Stimulated activated CD8-positive, alpha-beta memory T cell treated with anti-CD3 and anti-CD28 coated beads, Interleukin-2, amount 100 ng/mL, for 1 hour (primary cell): ENCODE results near the gene ZFYVE1.
"Not testable (repeated sequence)": the region's sequence is repeated elsewhere in the genome, so short reads cannot be mapped to it uniquely, and the experiment has no call there.

Experiments used
- DNase-seq, 2 donors: peaks; one replicate each; pipeline ENCODE4 v3.0.0-alpha.2; 2020; ENCODE audit warnings: low read depth in 2 of 2

Gene ZFYVE1, protein sequence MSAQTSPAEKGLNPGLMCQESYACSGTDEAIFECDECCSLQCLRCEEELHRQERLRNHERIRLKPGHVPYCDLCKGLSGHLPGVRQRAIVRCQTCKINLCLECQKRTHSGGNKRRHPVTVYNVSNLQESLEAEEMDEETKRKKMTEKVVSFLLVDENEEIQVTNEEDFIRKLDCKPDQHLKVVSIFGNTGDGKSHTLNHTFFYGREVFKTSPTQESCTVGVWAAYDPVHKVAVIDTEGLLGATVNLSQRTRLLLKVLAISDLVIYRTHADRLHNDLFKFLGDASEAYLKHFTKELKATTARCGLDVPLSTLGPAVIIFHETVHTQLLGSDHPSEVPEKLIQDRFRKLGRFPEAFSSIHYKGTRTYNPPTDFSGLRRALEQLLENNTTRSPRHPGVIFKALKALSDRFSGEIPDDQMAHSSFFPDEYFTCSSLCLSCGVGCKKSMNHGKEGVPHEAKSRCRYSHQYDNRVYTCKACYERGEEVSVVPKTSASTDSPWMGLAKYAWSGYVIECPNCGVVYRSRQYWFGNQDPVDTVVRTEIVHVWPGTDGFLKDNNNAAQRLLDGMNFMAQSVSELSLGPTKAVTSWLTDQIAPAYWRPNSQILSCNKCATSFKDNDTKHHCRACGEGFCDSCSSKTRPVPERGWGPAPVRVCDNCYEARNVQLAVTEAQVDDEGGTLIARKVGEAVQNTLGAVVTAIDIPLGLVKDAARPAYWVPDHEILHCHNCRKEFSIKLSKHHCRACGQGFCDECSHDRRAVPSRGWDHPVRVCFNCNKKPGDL

DNA sequence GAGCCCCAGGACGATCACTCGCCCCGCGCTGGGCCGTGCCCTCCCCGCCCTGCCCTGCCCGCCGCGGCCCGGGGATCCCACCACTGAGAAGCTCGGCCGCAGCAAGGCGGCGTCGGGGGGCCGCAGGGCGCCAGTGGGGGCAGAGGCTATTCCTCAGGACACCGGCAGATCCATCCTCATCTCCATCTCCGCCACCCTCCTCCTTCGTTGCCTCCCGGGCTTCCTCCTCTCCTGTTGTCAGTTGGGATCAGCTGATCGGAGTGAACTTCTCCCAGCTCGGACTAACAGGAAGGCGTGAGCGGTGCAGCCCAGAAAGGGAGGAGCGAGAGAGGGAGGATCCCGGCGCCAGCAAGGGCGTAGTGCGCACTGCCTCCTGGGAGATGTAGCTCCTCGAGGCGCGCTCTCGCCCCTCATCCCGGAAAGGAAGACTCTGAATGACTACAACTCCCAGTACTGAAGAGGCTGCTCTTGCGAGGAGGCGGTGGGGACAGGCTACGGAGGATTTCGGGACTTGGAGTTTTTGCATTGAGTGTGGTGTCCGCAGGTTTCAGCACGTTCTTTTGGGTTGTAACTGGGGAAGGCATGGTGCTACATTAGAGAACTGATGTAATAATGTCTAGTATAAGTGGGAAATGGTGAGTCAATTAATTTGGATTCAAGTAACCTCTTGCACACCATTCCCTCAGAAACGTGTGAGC lies at the start of gene ZFYVE1:
ZFYVE1 (minus strand) TSS at position 262 of the 698 bp plus-strand sequence. CDS start 2,598 bp downstream, outside the sequence.
- DNase-seq, result peak; percentile 72 to 80

GRCh38 chr14:73069585-73069984 lies 42.7 kb upstream of the ZFYVE1 start:
- no peak for DNase-seq

DNA sequence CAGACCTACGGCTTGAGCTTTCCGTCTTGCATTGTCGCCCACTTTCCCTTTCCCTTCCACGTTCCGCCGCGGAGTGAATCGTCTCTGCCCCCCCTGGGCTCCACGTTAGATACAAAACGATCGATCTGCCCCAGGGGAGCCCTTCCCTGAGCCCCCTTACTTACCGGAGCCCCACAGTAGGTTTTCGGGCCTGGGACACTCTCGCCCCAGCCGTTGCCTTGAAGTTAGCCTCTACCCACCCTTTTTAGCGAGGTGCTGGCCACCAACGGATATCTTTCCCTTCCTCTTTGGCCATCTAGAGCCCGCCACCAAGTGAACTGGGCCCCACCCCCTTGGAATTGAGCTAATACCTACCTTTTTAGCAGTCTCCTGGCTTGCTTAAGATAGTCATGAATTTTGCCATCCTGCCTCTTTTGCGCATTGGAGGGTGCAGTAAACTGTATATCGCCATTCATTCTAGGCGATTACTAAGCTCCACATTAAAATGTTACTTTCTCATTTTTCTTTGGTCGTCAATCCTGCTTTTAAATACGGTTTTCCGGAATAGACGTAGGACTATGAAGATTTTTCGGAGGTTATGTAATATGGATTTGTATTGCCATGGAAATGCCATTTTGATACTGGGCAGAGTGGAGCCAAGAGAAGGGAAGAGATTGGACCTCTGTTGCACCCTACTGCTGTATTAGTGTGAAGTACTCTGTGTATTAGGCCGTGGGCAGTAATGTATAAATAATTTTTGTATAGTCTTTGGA lies 32.2 kb upstream of the ZFYVE1 start:
- DNase-seq, result no peak

GRCh38 chr14:73058224-73058921 lies 31.5 kb upstream of the ZFYVE1 start, which contains the start of gene RBM25:
Gene RBM25 (plus strand): TSS chr14:73058534. CDS start chr14:73071642, 13,108 bp downstream.
- DNase-seq, result peak; percentile 85 to 87

DNA sequence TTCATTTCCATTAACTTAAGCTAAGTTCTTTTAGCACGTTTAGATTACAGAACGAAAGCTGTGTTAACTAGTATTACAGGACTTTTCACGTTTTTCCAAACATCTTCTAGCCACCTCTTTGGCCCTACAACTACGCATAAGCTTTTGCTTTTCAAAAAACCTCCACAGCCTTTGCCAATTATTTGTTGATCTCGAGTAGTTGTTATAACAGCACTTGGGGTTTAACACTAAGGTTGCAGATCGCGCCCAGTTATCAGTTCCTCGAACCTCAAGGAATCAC lies 31.0 kb upstream of the ZFYVE1 start:
- DNase-seq, result no peak

GRCh38 chr14:73055251-73055650 lies 28.3 kb upstream of the ZFYVE1 start:
- no peak for DNase-seq

- no peak for DNase-seq
Measured at GRCh38 chr14:73049428-73049827, 22.5 kb upstream of the ZFYVE1 start.

DNA sequence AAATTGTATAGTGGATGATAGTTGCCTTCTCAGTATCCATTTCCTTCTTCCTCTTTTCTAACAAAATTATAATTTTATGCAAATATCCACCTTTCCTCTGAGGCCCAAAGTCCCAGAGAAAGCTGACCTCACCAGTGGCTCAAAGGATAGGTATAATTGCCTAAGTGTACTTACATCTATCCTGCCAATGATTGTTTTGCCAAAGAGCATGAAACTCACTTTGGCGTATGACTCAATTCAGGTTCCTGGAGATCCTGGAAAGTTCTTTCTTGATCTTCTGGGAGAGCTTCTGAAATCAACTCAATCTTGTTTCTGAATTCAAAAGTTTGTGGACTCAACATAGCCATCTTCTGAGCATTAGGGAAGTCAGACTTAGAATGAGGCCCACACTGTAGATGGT lies 20.9 kb upstream of the ZFYVE1 start:
- no peak for DNase-seq

GRCh38 chr14:73036706-73037450 lies 10.0 kb upstream of the ZFYVE1 start:
- DNase-seq, result not testable (repeated sequence)

DNA sequence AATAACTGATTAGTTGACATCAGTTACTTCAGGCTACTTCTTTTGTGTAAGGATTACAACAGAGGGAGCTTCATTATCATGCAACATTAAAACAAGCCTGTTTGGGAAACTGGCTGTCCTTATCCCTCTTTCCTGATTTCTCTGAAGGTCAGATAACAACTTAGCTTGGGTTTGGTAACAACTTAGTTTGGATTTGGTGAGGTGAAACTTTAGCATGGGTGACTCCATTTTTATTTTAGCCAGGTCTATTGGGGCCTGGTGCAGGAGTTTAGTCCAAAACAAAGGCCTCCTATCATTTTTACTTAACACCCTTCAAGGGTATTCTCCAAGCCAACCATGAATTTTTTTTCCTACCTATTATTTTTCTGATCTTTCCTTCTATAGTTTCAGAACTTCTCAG lies 1.1 kb upstream of the ZFYVE1 start:
- DNase-seq, result no peak

DNA sequence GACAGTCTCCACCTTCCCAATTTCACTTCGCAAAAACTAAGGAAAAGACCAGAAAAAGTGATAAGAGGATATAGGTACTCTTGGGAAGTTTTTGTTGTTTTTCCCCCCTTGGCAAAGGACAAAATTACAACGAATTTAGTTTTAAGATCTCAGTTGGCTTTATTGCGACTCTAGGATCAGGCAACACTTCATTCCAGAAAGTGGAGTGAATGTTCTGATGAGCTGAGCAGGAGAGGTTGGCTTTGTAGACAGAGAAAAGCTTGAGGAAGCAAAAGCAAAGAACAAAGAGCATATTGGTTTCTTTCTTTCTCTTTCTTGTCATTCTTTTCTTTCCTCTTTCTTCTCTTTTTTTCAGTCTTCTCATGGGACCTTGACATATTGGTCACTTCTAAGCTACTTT lies 640 bp upstream of the ZFYVE1 start:
- DNase-seq, result no peak

DNA sequence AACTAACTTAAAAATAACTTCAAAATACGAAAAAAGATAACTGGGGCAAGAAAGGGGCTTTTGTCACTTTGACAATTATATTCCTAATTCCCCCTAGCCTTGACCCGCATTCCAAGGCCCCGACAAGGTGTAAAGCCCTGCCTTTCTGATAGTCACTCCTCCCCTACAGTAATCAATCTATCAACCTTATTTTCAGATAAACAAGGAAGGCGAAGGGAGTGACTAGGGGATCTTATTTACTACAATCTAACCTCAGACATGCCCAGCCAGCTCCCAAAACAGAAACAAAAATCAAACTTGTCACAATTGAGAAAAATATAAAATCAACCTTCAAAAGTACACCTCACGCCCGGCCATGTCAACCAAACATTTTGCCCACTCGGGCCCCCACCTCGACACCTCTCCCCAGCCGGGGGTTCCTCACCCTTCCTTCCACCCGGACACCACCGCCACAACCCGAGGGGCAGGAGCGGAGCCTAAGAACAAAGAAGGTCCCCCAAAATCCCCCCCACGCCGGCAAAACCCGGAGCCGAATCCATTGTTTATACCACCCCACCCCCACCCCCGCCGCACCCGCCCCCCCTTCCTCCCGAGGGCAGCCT lies 562 bp downstream of the ZFYVE1 start:
- no peak for DNase-seq

- DNase-seq, result no peak
Measured at GRCh38 chr14:73025544-73025943, 1.4 kb downstream of the ZFYVE1 start.

GRCh38 chr14:73022051-73022450 lies 4.9 kb downstream of the ZFYVE1 start:
- DNase-seq, result no peak

GRCh38 chr14:73016011-73016410 lies 10.9 kb downstream of the ZFYVE1 start:
- DNase-seq, result not testable (repeated sequence)

DNA sequence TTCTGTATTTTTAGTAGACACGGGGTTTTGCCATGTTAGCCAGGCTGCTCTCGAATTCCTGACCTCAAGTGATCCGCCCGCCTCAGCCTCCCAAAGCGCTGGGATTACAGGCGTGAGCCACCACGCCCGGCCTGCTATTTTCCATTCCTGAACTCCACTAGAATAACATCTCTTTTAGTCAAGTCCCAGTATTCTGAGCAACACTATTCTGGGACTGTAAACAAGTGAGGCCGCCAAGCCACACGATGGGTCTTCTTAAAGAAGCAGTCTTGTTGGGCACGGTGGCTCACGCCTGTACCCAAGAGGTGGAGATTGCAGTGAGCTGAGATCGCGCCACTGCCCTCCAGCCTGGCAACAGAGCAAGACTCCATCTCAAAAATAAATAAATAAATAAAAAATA lies 11.4 kb downstream of the ZFYVE1 start:
- DNase-seq, result not testable (repeated sequence)

DNA sequence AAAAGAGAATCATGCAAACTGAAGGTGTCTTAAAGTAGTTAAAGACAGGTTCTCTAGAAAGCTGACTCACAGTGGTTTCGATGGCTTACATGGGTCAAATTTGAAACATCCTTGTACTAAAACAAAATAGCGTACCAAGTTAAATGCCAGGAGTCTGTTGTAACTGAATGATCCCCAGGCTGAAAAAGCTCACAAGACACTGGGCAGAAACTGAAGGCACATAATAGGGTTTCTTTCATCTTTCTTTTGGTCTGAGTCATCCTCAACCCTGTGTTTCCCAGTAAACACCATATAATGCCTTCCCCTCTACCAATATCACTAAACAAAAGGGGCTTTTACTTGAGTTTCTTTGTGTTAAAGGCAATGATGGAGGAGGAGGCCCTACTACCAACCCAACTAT lies 12.8 kb downstream of the ZFYVE1 start:
- DNase-seq, result no peak

GRCh38 chr14:73011189-73011588 lies 15.7 kb downstream of the ZFYVE1 start:
- not testable (repeated sequence) for DNase-seq

DNA sequence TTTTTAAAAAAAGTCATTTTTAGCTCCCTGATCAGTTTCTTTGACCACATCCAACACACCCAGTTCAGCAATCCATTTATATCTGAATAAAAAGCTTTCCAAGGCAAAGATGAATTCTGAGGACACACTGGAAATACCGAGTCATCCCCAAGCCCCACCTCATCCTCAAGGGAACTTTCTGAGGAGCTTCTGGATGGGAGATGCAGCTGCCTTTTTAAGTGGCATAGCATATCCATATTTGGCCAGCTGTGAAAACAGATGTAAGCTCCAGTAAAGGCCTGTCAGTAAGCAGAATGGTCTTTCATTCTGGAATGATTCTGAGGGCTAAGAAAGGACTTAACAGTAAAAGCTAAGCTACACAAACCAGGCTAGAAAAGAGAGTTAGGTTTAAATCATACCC lies 18.4 kb downstream of the ZFYVE1 start:
- no peak for DNase-seq

GRCh38 chr14:73007835-73008234 lies 19.1 kb downstream of the ZFYVE1 start:
- no peak for DNase-seq
